ENCODE data around the gene LARP4B. TPM values are rescaled to one million over a fixed set of nuclear protein-coding genes. Genes with fewer than 3 reads are reported as not detected.

The LARP4B gene
- total RNA-seq, 2 experiments from 2014 or later = 101 to 104 TPM

- H3K27me3 Mint-ChIP-seq = peaks cover 2% of the 10 kb centered on the region
- H3K27ac Mint-ChIP-seq = no peak overlapping the region
- intact Hi-C loops (cut with micrococcal nuclease) = no loop called here
- H3K4me3 Mint-ChIP-seq = no peak overlapping the region
- H3K9me3 Mint-ChIP-seq = no peaks in the 10 kb centered on the region
- no peaks in the 10 kb centered on the region for H3K36me3 Mint-ChIP-seq (ENCODE audit: low read depth)
- DNase-seq (no peak), ATAC-seq (no peak)
- ChIA-PET CTCF (no interaction called here), POLR2A (no interaction called here)
- H3K4me1 Mint-ChIP-seq (ENCODE audit: low read depth) = no peaks in the 10 kb centered on the region
- no peak for TF ChIP-seq CTCF (IDR thresholded peaks at IDR 0.05)
Measured at GRCh38 chr10:958856-959255, 27.4 kb upstream of the LARP4B start.

GRCh38 chr10:958106-958505, 26.6 kb upstream of the LARP4B start:
- Mint-ChIP-seq H3K27ac (no peak overlapping the region), H3K4me3 (no peak overlapping the region), H3K9me3 (no peaks in the 10 kb centered on the region), H3K4me1 (ENCODE audit: low read depth) (no peaks in the 10 kb centered on the region), H3K36me3 (ENCODE audit: low read depth) (no peaks in the 10 kb centered on the region), H3K27me3 (peaks cover 2% of the 10 kb centered on the region)
- CTCF ChIA-PET = no interaction called here
- ATAC-seq (no peak), DNase-seq (no peak)
- no peak for TF ChIP-seq CTCF (IDR thresholded peaks at IDR 0.05)
- intact Hi-C loops (cut with micrococcal nuclease) = no loop called here
- POLR2A ChIA-PET = no interaction called here

GRCh38 chr10:955820-956217, 24.3 kb upstream of the LARP4B start:
- H3K9me3 Mint-ChIP-seq = no peaks in the 10 kb centered on the region
- intact Hi-C loops (cut with micrococcal nuclease) = no loop called here
- H3K27me3 Mint-ChIP-seq = peaks cover 2% of the 10 kb centered on the region
- TF ChIP-seq CTCF (IDR thresholded peaks at IDR 0.05) = no peak
- H3K4me1 Mint-ChIP-seq (ENCODE audit: low read depth) = no peaks in the 10 kb centered on the region
- POLR2A ChIA-PET = no interaction called here
- H3K27ac Mint-ChIP-seq = no peak overlapping the region
- no peak for ATAC-seq
- no peaks in the 10 kb centered on the region for H3K36me3 Mint-ChIP-seq (ENCODE audit: low read depth)
- CTCF ChIA-PET = interaction anchor here (0.6 kb wide), 1 partner anchor 9 kb away, joined by 4 read pairs; no protein-coding TSS in a partner anchor
- H3K4me3 Mint-ChIP-seq = no peak overlapping the region
- no peak for DNase-seq

- ChIA-PET POLR2A (no interaction called here), CTCF (interaction anchor here (0.6 kb wide), 1 partner anchor 9 kb away, joined by 4 read pairs; no protein-coding TSS in a partner anchor)
- no peaks in the 10 kb centered on the region for H3K4me1 Mint-ChIP-seq (ENCODE audit: low read depth)
- no peaks in the 10 kb centered on the region for H3K36me3 Mint-ChIP-seq (ENCODE audit: low read depth)
- DNase-seq = no peak
- no peak for TF ChIP-seq CTCF (IDR thresholded peaks at IDR 0.05)
- no peak overlapping the region for H3K27ac Mint-ChIP-seq
- H3K9me3 Mint-ChIP-seq = no peaks in the 10 kb centered on the region
- no peak for ATAC-seq
- intact Hi-C loops (cut with micrococcal nuclease) = no loop called here
- no peak overlapping the region for H3K4me3 Mint-ChIP-seq
- peaks cover 2% of the 10 kb centered on the region for H3K27me3 Mint-ChIP-seq
Measured at GRCh38 chr10:955127-955819, 23.8 kb upstream of the LARP4B start.

- no peaks in the 10 kb centered on the region for H3K27me3 Mint-ChIP-seq
- POLR2A ChIA-PET = no interaction called here
- intact Hi-C loops (cut with micrococcal nuclease) = no loop called here
- no peak for TF ChIP-seq CTCF (IDR thresholded peaks at IDR 0.05)
- ATAC-seq (no peak), DNase-seq (no peak)
- H3K9me3 Mint-ChIP-seq = no peaks in the 10 kb centered on the region
- H3K36me3 Mint-ChIP-seq (ENCODE audit: low read depth) = no peaks in the 10 kb centered on the region
- H3K27ac Mint-ChIP-seq = no peak overlapping the region
- CTCF ChIA-PET = no interaction called here
- no peaks in the 10 kb centered on the region for H3K4me1 Mint-ChIP-seq (ENCODE audit: low read depth)
- no peak overlapping the region for H3K4me3 Mint-ChIP-seq
Measured at GRCh38 chr10:954396-954795, 22.9 kb upstream of the LARP4B start.

All from activated CD8-positive, alpha-beta T cell treated with anti-CD3 and anti-CD28 coated beads for 36 hours (primary cell).